Endometrium (tissue), 2 donors: ENCODE measurements around the gene ENAM.

Experiments used
- FAIRE-seq: peaks from 2 replicates; lab custom pipeline; 2012; peaks lifted over from hg19 to GRCh38; lab: Jason Lieb, UNC
- donor health status: control.
- donor health status: control.

ENAM gene

GRCh38 chr4:70628444-70628843 is at the start of gene ENAM:
Gene ENAM (plus strand): TSS chr4:70628744. CDS start chr4:70629501, 757 bp downstream.
- FAIRE-seq: no peak

GRCh38 chr4:70581980-70582379 is 46.6 kb upstream of the ENAM start:
- peak; percentile 29 for FAIRE-seq

- FAIRE-seq: no peak
Measured at GRCh38 chr4:70583952-70584834, 44.4 kb upstream of the ENAM start.

- FAIRE-seq: no peak
Measured at GRCh38 chr4:70586841-70587240, 41.7 kb upstream of the ENAM start.

- no peak for FAIRE-seq
Measured at GRCh38 chr4:70589785-70590184, 38.8 kb upstream of the ENAM start.

GRCh38 chr4:70591955-70592582 is 36.5 kb upstream of the ENAM start, which contains the start of gene AMBN:
Gene AMBN (plus strand): TSS chr4:70592256. CDS start chr4:70592359, 103 bp downstream.
- FAIRE-seq: no peak

- no peak for FAIRE-seq
Measured at GRCh38 chr4:70594196-70594595, 34.3 kb upstream of the ENAM start.

GRCh38 chr4:70600305-70600704 is 28.2 kb upstream of the ENAM start:
- FAIRE-seq: no peak

GRCh38 chr4:70600977-70601376 is 27.6 kb upstream of the ENAM start:
- FAIRE-seq: no peak

GRCh38 chr4:70601422-70602039 is 27.0 kb upstream of the ENAM start:
- FAIRE-seq: no peak

GRCh38 chr4:70603856-70604255 is 24.7 kb upstream of the ENAM start:
- FAIRE-seq: no peak

- FAIRE-seq: no peak
Measured at GRCh38 chr4:70606459-70606858, 22.1 kb upstream of the ENAM start.

GRCh38 chr4:70607334-70607853 is 21.1 kb upstream of the ENAM start:
- FAIRE-seq: no peak

- no peak for FAIRE-seq
Measured at GRCh38 chr4:70608324-70608723, 20.2 kb upstream of the ENAM start.

- peak; percentile 8 for FAIRE-seq
Measured at GRCh38 chr4:70613306-70614183, 15.0 kb upstream of the ENAM start.

GRCh38 chr4:70614184-70614555 is 14.4 kb upstream of the ENAM start:
- FAIRE-seq: no peak

- FAIRE-seq: no peak
Measured at GRCh38 chr4:70619288-70619687, 9.3 kb upstream of the ENAM start.

GRCh38 chr4:70619778-70620177 is 8.8 kb upstream of the ENAM start:
- no peak for FAIRE-seq

GRCh38 chr4:70623323-70623722 is 5.2 kb upstream of the ENAM start:
- no peak for FAIRE-seq

GRCh38 chr4:70624226-70624793 is 4.2 kb upstream of the ENAM start:
- no peak for FAIRE-seq

- FAIRE-seq: no peak
Measured at GRCh38 chr4:70627620-70628019, 924 bp upstream of the ENAM start.
